NT2/D1 (cell line): Measurements from ENCODE around the gene SERINC5.

Experiments used
- YY1 ChIP-seq: IDR thresholded peaks from 2 replicates; pipeline ENCODE4 v1.6.1; 2011; ENCODE audit not compliant: insufficient read length, insufficient read depth
- ZNF274 ChIP-seq: IDR thresholded peaks from 2 replicates; pipeline ENCODE4 v1.6.1; 2011; ENCODE audit warnings: mild to moderate bottlenecking, low read depth, low read length

GRCh38 chr5:80193401-80193800 lies 62.4 kb downstream of the SERINC5 start:
- no peak for TF ChIP-seq YY1
- TF ChIP-seq ZNF274, result no peak
